Right lung (tissue), 10 donors: ENCODE measurements around the gene UMODL1. TPM values are rescaled to one million over a fixed set of nuclear protein-coding genes. Genes with fewer than 3 reads are reported as not detected.

Experiments used
- DNase-seq, 2 donors: peaks; one replicate each; pipeline ENCODE4 v3.0.0-alpha.2; 2013
- long read RNA-seq, 8 donors: transcript quantifications; one replicate each; lab custom pipeline, GENCODE V29; 2026
- polyA plus RNA-seq, 5 donors: library from polyadenylated mRNA; unstranded; fragments of 120-200 nt; gene quantifications; one replicate each; pipeline versions ENCODE4 v1.2.1 to v1.2.3, GENCODE V29; 2013; ENCODE audit warnings: inconsistent platforms in 1 of 5, low replicate concordance in 1 of 5; ENCODE audit not compliant: insufficient read length in 5 of 5, insufficient read depth in 1 of 5

UMODL1 gene
- polyA plus RNA-seq: under 1 TPM; 0.10 to 0.35 (median 0.33) TPM
- long read RNA-seq, donor 1: 0 reads
- long read RNA-seq, donor 2: 0 reads
- long read RNA-seq, donor 3: 0 reads
- long read RNA-seq, donor 4: 0 reads
- long read RNA-seq, donor 5: 0 reads
- long read RNA-seq, donor 6: 0 reads
- long read RNA-seq, donor 7: 0 reads
- long read RNA-seq, donor 8: 0 reads

GRCh38 chr21:42071146-42071737 is at the start of gene UMODL1:
TSS of gene UMODL1 (plus strand) at chr21:42071317. CDS start at chr21:42071317, 0 bp downstream.
- DNase-seq: no peak

- no peak for DNase-seq
These were observed 49.6 kb upstream of the UMODL1 start for GRCh38 chr21:42021371-42022090.

GRCh38 chr21:42022091-42022430 is 49.1 kb upstream of the UMODL1 start:
- no peak for DNase-seq

GRCh38 chr21:42022906-42023305 is 48.2 kb upstream of the UMODL1 start:
- DNase-seq: no peak

GRCh38 chr21:42025376-42026081 is 45.6 kb upstream of the UMODL1 start:
- no peak for DNase-seq

GRCh38 chr21:42026082-42026435 is 45.1 kb upstream of the UMODL1 start:
- DNase-seq: no peak

GRCh38 chr21:42027085-42027821 is 43.9 kb upstream of the UMODL1 start:
- DNase-seq: no peak

- DNase-seq: no peak
These were observed 43.0 kb upstream of the UMODL1 start for GRCh38 chr21:42027822-42028765.

- no peak for DNase-seq
These were observed 42.2 kb upstream of the UMODL1 start for GRCh38 chr21:42028766-42029425.

GRCh38 chr21:42030311-42030710 is 40.8 kb upstream of the UMODL1 start:
- DNase-seq: no peak

- DNase-seq: no peak
These were observed 39.9 kb upstream of the UMODL1 start for GRCh38 chr21:42031241-42031640.

- no peak for DNase-seq
These were observed 39.3 kb upstream of the UMODL1 start for GRCh38 chr21:42031816-42032215.

- no peak for DNase-seq
These were observed 38.9 kb upstream of the UMODL1 start for GRCh38 chr21:42032266-42032665.

- DNase-seq: no peak
These were observed 38.1 kb upstream of the UMODL1 start for GRCh38 chr21:42032968-42033367.

GRCh38 chr21:42036313-42036712 is 34.8 kb upstream of the UMODL1 start:
- no peak for DNase-seq

- no peak for DNase-seq
These were observed 33.6 kb upstream of the UMODL1 start for GRCh38 chr21:42037516-42037915.

GRCh38 chr21:42037943-42038342 is 33.2 kb upstream of the UMODL1 start:
- no peak for DNase-seq

GRCh38 chr21:42038393-42038792 is 32.7 kb upstream of the UMODL1 start:
- DNase-seq: no peak

GRCh38 chr21:42038826-42039425 is 32.2 kb upstream of the UMODL1 start:
- no peak for DNase-seq

GRCh38 chr21:42039470-42039901 is 31.6 kb upstream of the UMODL1 start:
- DNase-seq: no peak
